Keratinocyte (primary cell): ENCODE data around the gene NOS1AP.

ENCODE experiments used
- EZH2 ChIP-seq: IDR thresholded peaks from one replicate; pipeline ENCODE4 v1.6.1; 2012; ENCODE audit warnings: inconsistent platforms, mild to moderate bottlenecking, low read length, moderate library complexity
- TF ChIP-seq, protein P1 (sequence below), 3 experiments: IDR thresholded peaks in 1 of 3; conservative IDR thresholded peaks in 1 of 3; optimal IDR thresholded peaks in 1 of 3; 2 replicates in 2 of 3; 3 replicates in 1 of 3; pipeline versions ENCODE3 to v1.5.1; 2011; ENCODE audit warnings: low read length in 3 of 3, mild to moderate bottlenecking in 3 of 3, moderate library complexity in 2 of 3, control low read depth in 1 of 3, inconsistent platforms in 1 of 3; ENCODE audit not compliant: insufficient read depth in 2 of 3; ENCODE audit errors: extremely low read depth in 1 of 3

DNA sequence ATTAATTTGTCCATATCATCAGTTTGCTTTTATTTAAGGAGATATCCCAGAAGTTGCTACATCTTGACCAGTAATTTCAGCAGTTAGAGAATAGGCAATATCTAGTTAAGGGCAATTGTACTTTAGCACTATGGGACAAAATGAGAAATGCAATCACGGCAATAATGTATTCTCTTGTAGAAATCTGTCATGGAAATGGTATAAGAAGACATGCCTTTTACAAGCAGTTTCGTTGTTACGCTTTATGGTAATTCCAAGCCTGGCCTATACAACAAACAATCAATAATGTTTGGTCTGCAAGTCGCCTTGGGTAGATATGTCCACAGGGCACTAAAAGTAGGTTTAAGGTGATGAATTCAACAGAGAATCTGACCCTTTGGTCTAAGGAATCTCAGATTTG lies 1.2 kb upstream of the NOS1AP start:
- TF ChIP-seq, protein P1, sequence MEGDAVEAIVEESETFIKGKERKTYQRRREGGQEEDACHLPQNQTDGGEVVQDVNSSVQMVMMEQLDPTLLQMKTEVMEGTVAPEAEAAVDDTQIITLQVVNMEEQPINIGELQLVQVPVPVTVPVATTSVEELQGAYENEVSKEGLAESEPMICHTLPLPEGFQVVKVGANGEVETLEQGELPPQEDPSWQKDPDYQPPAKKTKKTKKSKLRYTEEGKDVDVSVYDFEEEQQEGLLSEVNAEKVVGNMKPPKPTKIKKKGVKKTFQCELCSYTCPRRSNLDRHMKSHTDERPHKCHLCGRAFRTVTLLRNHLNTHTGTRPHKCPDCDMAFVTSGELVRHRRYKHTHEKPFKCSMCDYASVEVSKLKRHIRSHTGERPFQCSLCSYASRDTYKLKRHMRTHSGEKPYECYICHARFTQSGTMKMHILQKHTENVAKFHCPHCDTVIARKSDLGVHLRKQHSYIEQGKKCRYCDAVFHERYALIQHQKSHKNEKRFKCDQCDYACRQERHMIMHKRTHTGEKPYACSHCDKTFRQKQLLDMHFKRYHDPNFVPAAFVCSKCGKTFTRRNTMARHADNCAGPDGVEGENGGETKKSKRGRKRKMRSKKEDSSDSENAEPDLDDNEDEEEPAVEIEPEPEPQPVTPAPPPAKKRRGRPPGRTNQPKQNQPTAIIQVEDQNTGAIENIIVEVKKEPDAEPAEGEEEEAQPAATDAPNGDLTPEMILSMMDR (optimal IDR thresholded peaks at IDR 0.05 in 1 of 3, IDR thresholded peaks at IDR 0.05 in 1 of 3, conservative IDR thresholded peaks at IDR 0.05 in 1 of 3; ENCODE audit: extremely low read depth in 1 of 3, insufficient read depth in 2 of 3, low read length in 3 of 3): no peak
- no peak for TF ChIP-seq EZH2
